DMS79 treated with DMSO at 0.1 percent for 48 hours (cell line): ENCODE results near the gene GPC3.
"Not testable (repeated sequence)": the region's sequence is repeated elsewhere in the genome, so short reads cannot be mapped to it uniquely, and the experiment has no call there.

Experiments
- DNase-seq: peaks from one replicate; lab custom pipeline; 2025; lab: John Stamatoyannopoulos, UW

GPC3 gene

DNA sequence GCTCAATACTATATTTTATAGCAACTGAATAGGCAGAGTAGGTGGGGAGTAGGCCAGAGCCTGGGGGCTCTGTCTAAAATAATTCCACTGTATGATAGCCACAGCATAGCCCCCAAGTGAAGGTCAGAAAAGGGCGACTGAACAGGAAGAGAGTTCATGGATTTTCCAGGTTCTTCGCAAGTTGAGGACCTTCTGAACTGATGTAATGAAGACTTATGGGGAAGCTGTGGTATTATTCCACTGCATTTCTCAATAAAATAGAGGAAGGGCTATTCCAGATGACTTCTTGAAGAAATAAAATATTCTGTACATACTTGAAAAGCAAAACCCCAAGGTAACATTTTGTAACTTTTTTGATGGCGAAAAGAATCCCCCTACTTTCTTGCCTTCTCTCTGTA, 338.7 kb downstream of the GPC3 start:
- DNase-seq = no peak

DNA sequence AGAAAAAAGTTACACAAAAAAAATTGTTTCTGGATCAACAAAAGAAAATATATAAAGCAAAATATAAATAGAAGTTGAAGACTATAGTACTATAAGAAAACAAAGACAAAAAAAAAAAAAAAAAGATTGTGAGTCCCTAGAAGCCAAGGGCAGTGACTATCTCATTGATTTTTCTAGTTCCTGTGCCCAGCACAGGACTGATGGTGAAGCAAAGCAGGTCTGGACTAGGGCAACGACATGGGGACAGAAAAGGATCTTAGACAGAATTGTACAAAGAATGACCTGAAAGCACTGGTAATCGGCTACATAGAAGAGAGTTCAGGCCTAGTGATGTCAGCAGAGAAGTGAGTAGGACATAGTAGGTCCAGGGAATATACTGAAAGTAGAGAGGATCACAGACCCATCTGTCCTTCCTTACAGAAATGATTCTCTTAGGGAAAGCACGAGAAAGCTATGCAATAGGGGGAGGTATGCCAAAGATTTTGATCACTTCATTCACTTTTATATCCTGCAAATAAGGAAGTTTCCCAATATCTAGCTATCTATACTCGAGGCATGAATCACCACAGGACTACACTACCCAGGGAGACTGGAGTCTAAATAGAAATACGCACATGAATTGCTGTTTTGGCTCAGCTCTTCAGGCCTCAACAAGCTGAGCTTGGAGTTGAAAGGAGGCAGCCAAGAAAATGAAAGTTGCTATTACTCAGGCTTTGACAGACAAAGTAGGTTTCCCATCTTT, 339.2 kb downstream of the GPC3 start:
- DNase-seq = no peak

DNA sequence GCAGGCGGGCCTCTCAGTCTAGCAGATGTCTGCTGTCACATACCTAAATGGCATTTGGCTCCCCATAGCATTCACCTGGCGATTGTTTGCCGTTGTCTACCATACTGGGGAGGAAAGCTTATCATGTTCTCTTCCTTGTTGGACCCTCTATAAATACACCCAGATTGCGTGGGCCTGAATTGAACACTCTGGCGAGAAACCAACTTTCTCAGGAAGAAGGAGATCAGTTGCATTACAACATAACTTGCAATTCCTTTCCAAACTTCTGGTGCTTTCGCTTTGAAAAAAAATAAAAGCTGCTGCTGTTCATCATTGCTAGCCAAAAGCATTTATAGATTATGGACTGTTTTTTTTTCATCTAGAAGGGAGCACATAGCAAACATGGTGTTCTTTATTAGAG, 340.1 kb downstream of the GPC3 start:
- DNase-seq = no peak

DNA sequence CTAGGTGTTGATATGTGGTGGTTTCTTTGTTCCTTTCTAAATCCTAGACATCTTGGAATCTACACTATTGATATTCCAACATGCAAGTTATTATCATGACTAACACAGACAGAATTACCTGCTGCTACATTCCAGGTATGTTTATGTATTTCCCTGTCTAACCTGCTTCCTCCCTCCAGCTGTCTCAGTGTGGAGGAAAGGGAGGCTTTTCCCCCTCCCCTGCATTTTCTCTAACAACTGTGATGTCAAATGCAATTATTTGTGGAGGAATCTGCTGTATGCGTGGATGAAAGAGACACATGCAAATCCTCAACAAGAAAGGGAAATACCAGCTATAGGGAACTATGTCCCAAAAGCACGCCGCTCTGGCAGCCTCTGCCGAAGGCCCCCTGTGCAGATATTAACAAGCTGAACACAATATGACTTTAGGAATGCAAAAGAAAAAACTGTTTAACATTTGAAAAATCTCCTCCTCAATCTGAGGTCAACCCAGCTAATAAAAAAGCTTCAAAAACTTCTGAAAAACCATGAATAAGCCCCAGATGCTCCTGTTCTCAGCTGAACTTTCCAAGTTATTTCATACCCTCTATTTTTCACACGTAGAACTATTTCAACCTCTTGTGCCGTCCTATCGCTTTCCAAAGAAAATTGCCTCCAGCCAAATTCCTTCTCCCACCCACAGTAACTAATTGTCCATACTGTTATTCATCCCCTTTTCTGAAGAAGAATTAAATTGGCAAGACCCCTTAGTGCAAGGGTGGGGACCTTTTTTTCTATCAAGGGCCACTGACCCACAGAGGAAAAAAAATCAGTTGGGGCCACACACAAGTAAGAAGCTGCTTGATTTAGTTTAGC, 345.0 kb downstream of the GPC3 start:
- no peak for DNase-seq

DNA sequence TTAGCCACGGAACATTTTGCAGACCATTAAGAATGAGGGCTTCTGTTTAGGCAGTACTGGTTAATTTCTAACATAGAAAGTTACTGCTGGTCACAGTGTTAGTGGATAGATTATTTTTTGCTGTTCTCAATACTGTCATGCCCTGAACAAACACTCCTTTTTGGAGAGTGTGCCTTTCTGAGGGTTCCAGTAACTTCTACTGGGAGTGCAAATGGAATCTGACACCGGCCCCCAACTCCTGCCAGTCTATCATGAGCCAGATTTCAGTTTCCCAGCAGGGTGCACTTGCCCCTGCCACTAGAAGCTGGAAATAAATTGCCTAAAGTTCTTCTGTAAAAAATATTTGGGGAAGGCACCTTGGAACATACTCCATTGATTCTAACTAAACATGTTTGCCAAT, 345.7 kb downstream of the GPC3 start:
- DNase-seq = no peak

DNA sequence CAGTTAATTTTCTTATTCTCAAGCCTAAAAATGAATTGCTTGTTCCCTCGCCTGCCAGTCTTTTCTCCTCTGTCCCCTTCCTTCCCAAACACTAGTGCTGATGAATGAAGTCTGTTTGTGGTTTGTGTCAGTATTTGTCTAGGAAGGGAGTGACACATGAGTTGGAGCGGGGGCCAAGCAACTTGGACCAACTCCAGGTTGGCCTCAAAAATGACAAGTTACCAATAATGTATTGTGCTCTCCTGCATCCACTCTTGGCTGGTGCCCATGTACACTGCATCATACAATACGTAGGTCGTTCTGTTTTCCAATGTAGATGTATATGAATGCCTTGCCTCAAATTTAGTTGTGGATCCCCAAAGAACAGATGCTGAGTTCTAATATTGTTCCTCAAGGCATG, 347.1 kb downstream of the GPC3 start:
- no peak for DNase-seq

DNA sequence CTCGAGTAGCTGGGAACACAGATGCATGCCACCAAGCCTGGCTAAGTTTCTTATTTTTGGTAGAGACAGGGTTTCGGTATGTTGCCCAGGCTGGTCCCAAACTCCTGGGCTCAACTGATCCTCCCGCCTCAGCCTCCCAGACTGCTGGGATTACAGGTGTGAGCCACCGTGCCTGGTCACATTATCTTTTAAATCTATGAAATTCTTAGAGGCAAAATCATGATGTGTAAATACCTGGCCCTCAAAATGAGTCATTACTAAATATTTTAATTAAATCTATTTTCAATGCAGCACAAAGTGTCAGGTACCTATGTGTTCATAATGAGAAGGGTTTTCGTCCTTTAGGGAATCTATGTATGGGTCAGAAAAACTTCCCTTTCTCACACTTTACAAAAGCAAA, 347.6 kb downstream of the GPC3 start:
- DNase-seq = no peak

DNA sequence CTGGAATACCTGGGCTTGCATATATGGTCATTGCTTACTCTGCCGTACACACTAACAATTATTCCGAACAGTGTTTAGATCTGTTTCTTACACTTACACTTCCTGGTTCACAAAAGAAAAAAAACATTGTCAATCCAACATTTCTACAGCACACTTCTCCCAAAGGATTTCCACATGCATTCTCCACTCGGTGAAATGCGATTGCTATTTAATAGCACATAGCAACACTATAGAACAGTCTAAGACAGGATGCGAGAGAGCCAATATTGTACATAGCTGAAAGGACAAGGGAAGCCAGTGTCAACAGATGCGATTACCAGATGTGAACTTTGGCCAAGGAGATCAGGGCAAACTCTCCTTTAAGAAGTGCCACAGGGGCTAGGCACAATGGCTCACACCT, 349.4 kb downstream of the GPC3 start:
- DNase-seq = no peak

DNA sequence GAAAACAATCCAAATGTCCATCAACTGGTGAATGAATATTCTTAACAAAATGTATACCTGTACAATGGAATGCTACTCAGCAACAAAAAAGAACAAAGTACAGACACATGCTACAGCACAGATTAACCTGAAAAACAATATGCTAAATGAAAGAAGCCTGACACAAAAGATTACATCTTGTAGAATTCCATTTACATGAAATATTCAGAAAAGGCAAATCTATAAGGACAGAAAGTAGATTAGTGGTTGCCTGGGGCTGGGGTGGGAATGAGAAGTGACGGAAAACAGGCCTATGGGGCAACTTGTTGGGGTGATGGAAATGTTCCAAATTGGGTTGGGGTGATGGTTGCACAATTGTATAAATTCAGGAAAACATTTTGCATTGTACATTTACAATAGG, 351.0 kb downstream of the GPC3 start:
- DNase-seq = no peak

- no peak for DNase-seq
Measured at GRCh38 chrX:133633950-133634349, 351.4 kb downstream of the GPC3 start.

- DNase-seq = no peak
Measured at GRCh38 chrX:133633162-133633561, 352.2 kb downstream of the GPC3 start.

GRCh38 chrX:133630362-133630761, 355.0 kb downstream of the GPC3 start:
- no peak for DNase-seq

- no peak for DNase-seq
Measured at GRCh38 chrX:133627673-133628072, 357.7 kb downstream of the GPC3 start.

GRCh38 chrX:133621384-133621783, 364.0 kb downstream of the GPC3 start:
- not testable (repeated sequence) for DNase-seq

DNA sequence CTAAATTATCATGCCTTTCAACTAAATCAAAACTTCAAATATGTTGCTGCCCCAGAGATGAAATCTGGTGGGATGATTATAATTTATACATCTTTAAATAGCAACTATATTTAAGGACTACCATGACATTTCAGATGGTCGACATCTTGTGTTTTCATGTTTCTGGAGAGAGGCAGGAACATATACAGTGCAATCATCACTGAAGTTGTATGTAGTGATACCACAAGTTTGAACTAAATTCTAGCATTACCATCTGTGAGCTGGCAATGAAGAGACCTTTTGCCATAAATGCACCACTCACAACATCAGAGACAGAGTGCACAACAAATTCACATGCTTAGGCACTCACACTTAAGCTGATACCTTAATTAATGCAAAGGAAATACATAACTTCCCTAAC, 373.7 kb downstream of the GPC3 start:
- DNase-seq = no peak

GRCh38 chrX:133610056-133610455, 375.3 kb downstream of the GPC3 start:
- no peak for DNase-seq

- no peak for DNase-seq
Measured at GRCh38 chrX:133609166-133609565, 376.2 kb downstream of the GPC3 start.

- no peak for DNase-seq
Measured at GRCh38 chrX:133608406-133608805, 377.0 kb downstream of the GPC3 start.

DNA sequence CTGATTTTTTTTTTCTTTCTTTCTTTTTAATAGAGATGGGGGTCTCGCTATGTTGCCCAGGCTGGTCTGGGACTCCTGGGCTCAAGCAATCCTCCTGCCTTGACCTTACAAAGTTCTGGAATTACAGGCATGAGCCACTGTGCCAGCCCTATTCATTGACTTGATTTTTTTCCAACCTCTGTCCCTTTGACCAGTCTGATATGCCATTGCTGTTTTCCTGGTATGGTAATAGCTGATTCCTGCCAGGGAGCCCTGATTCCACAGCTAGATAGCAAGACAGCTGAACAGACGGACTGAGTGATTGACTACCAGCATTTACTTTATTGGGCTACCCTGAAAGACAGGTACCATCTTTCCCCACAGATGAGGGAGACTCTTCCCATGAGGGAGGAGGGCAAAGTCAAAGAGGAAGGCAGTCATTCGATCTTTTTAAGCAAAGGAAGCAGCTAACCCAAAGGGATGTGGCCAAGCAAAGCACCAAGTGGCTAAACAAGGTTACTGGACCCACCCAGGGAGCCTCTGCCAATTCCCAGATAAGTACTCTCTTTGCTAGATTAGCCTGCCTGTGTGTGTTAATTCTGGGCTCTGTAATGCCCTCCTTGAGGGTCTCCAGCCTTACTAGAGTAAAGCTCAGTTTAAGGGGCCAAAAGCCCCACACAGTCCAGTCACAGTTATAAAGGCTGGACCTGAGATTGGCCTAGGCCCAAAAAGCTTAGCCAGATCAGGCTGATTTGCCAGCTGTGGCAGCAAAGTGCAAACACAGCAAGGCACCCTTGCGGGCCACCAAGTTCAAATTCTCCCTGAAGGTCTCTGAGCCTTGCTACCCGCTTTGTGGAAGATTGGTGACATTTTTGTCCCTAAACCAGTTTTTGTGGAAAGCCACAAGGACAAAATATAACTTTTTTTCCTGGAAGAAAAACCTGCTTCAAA, 377.7 kb downstream of the GPC3 start:
- no peak for DNase-seq

GRCh38 chrX:133606990-133607389, 378.4 kb downstream of the GPC3 start:
- DNase-seq = no peak

GRCh38 chrX:133604801-133605200, 380.6 kb downstream of the GPC3 start:
- no peak for DNase-seq

- DNase-seq = no peak
Measured at GRCh38 chrX:133602881-133603280, 382.5 kb downstream of the GPC3 start.
